GM18526 (cell line): ENCODE data around the gene MYOCOS.

ENCODE experiments used
- POLR2A ChIP-seq: IDR thresholded peaks from 3 replicates; pipeline ENCODE4 v1.6.1; 2011; ENCODE audit not compliant: insufficient read length; ENCODE audit errors: extremely low read depth

Gene MYOCOS

GRCh38 chr1:171623651-171624331 is 1.7 kb downstream of the MYOCOS start:
- TF ChIP-seq POLR2A, result no peak

DNA sequence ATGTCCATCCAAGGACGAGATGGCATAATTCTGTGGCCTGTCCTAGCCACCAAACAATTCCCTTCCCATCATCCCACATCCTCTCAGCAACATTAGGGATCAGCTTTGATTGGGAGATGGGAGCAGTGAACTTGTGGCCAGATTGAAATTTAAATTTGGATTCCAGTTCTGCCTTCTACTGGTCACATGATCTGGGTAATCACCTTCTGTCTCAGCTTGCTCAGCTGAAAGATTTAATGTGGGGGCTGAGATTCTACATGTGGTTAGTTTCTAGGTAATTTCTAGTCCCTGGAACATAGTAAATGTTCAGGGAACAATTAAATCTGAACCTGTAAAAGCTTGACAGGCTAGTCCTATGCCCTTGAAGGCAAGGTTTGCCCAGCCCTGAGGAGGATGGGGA is 3.2 kb downstream of the MYOCOS start:
- TF ChIP-seq POLR2A, result no peak

GRCh38 chr1:171627020-171627419 is 5.0 kb downstream of the MYOCOS start:
- TF ChIP-seq POLR2A, result no peak

DNA sequence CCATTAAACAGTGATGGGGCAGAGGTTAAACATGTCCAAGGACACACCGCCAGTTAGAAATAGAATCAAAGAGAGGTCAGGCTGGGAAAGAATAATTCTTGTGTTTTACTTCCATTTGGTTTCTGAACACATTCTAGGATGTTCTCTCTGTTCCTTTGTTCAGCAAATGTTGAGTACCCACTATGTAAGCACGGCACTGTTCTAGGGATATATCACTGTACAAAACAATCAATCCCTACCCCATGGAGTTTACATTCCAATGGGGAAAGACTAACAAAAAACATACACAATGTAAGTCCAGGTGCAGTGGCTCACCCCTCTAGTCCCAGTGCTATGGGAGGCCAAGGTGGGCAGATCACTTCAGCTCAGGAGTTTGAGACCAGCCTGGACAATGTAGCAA is 6.2 kb downstream of the MYOCOS start:
- no peak for TF ChIP-seq POLR2A

GRCh38 chr1:171635661-171636060 is 13.6 kb downstream of the MYOCOS start:
- no peak for TF ChIP-seq POLR2A

DNA sequence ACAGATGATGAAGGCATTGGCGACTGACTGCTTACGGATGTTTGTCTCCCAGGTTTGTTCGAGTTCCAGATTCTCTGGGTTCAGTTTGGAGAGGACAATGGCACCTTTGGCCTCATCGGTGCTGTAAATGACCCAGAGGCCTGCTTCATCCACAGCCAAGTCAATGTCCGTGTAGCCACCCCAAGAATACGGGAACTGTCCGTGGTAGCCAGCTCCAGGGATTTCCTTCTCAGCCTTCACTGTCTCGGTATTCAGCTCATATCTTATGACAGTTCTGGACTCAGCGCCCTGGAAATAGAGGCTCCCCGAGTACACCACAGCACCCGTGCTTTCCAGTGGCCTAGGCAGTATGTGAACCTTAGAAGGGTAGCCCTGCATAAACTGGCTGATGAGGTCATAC is 14.1 kb downstream of the MYOCOS start:
- TF ChIP-seq POLR2A, result no peak

DNA sequence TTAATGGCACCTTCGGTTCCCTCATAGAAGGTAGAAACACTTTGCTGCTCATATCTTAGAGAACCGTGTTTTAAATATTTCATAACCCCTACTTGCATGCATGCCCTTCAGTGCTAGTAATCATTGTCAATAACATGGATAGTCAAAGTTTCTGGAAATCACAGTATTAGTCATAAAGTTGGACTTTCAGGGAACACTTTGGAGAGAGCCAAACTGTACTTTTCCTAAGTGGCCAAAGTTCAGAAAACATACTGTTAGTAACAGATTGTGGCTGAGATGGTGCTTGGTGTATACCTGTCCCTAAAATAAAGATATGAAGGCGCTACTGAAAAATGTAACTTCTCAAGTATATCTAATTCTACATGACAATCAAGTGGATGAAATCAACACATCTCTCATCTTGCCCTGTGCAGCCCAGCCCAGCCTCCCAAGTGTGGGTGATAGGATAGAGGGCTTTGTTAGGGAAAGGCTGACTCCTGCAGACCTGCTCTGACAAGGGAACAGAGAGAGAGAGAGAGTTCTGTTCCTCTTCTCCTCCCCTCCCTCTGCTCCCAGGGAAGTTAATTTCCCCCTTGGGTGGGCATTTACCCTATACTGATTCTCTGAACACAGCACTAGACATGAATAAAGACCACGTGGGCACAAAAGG is 16.0 kb downstream of the MYOCOS start:
- TF ChIP-seq POLR2A, result no peak

GRCh38 chr1:171640225-171640624 is 18.2 kb downstream of the MYOCOS start:
- TF ChIP-seq POLR2A, result no peak

GRCh38 chr1:171641076-171641864 is 19.2 kb downstream of the MYOCOS start:
- TF ChIP-seq POLR2A, result no peak

GRCh38 chr1:171642197-171642596 is 20.2 kb downstream of the MYOCOS start:
- no peak for TF ChIP-seq POLR2A

- TF ChIP-seq POLR2A, result no peak
These were observed 21.1 kb downstream of the MYOCOS start for GRCh38 chr1:171643156-171643555.

DNA sequence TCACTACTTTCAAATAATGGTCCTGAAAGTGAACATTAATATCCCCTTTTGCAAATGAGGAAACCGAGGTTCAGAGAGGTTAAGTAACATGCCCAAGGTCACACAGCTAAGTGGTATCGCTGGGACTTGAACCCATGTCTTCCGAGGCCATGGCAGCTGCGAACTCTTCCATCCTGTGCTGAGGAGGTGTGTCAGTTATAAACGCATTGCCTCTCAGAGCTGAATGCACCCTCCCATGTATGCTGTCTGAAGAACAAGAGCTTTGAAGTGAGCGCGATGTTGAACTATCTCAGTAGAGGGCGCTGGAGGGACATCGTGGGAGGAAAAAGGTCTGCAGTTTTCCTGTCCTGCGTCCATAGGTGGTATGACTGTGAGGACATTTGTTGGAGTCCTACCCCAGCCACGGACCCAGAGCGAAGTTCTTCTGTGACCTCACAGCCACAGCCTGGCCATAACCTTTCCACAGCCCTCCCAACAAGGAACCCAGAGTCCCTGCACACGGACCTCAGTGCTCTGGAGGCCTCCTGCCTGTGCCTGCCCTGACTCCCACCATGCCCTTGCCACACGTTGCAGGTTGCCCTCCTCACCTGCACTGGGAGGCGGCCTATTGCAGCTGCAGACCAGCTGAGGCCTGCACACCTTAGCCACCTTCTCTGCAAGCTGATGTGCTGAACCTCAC is 22.9 kb downstream of the MYOCOS start:
- TF ChIP-seq POLR2A, result no peak

GRCh38 chr1:171645553-171646248 is 23.7 kb downstream of the MYOCOS start:
- TF ChIP-seq POLR2A, result no peak

DNA sequence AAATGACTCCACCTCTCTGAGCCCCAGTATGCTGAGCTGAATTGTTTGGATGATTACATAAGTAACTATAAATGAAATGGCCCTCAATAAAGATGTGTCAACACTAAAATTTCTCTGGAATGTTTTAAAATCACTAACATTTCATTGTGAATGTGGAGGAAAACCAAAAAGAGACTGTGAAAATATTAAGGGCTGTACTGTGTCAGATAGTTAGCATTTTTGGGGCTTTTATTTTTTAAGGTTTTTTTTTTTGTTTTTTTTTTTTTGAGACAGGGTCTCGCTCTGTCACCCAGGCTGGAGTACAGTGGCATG is 24.2 kb downstream of the MYOCOS start:
- TF ChIP-seq POLR2A, result no peak

DNA sequence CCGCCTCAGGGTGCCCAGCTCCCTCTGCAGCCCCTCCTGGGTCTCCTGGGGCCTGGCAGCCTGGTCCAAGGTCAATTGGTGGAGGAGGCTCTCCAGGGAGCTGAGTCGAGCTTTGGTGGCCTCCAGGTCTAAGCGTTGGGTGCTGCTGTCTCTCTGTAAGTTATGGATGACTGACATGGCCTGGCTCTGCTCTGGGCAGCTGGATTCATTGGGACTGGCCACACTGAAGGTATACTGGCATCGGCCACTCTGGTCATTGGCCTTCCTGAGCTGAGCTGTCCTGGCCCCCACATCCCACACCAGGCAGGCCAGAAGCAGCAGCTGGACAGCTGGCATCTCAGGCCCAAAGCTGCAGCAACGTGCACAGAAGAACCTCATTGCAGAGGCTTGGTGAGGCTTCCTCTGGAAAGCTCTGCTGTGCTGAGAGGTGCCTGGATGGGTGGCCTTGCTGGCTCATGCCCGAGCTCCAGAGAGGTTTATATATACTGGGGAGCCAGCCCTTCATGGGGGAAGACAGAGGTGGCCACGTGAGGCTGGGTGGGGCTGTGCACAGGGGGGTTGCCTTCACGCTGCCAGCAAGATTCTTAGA is 30.3 kb downstream of the MYOCOS start, which contains the start of gene MYOC:
MYOC (minus strand) TSS at position 455 of the 589 bp plus-strand sequence; CDS start at position 378, 77 bp downstream.
- no peak for TF ChIP-seq POLR2A
